SIG-M5 (cell line): ENCODE measurements around the gene HSPA4.
"Not testable (repeated sequence)": the region's sequence is repeated elsewhere in the genome, so short reads cannot be mapped to it uniquely, and the experiment has no call there.

Experiments
- DNase-seq: peaks from one replicate; lab custom pipeline; 2025; lab: John Stamatoyannopoulos, UW

HSPA4 gene

GRCh38 chr5:133123297-133123696, 71.5 kb downstream of the HSPA4 start:
- no peak for DNase-seq

GRCh38 chr5:133124891-133125290, 73.1 kb downstream of the HSPA4 start:
- no peak for DNase-seq

- no peak for DNase-seq
These were observed 76.3 kb downstream of the HSPA4 start for GRCh38 chr5:133128066-133128465.

GRCh38 chr5:133129289-133129688, 77.5 kb downstream of the HSPA4 start:
- no peak for DNase-seq

GRCh38 chr5:133129950-133130349, 78.1 kb downstream of the HSPA4 start:
- no peak for DNase-seq

GRCh38 chr5:133130387-133131118, 78.7 kb downstream of the HSPA4 start:
- DNase-seq, result no peak

- DNase-seq, result no peak
These were observed 80.9 kb downstream of the HSPA4 start for GRCh38 chr5:133132717-133133116.

GRCh38 chr5:133133241-133133640, 81.4 kb downstream of the HSPA4 start:
- not testable (repeated sequence) for DNase-seq

- not testable (repeated sequence) for DNase-seq
These were observed 85.1 kb downstream of the HSPA4 start for GRCh38 chr5:133136890-133137289.

GRCh38 chr5:133140311-133140710, 88.5 kb downstream of the HSPA4 start:
- DNase-seq, result no peak

GRCh38 chr5:133141746-133142145, 89.9 kb downstream of the HSPA4 start:
- DNase-seq, result no peak

- DNase-seq, result no peak
These were observed 91.0 kb downstream of the HSPA4 start for GRCh38 chr5:133142782-133143181.

- DNase-seq, result no peak
These were observed 92.6 kb downstream of the HSPA4 start for GRCh38 chr5:133144245-133144981.

- DNase-seq, result no peak
These were observed 93.8 kb downstream of the HSPA4 start for GRCh38 chr5:133145436-133146170.

GRCh38 chr5:133147411-133147810, 95.6 kb downstream of the HSPA4 start:
- DNase-seq, result no peak

GRCh38 chr5:133147815-133148567, 96.2 kb downstream of the HSPA4 start:
- no peak for DNase-seq

- DNase-seq, result no peak
These were observed 97.5 kb downstream of the HSPA4 start for GRCh38 chr5:133149345-133149744.

GRCh38 chr5:133150909-133151544, 99.2 kb downstream of the HSPA4 start:
- DNase-seq, result no peak

- no peak for DNase-seq
These were observed 102.7 kb downstream of the HSPA4 start for GRCh38 chr5:133154274-133155075.

GRCh38 chr5:133155326-133155969, 103.6 kb downstream of the HSPA4 start:
- DNase-seq, result no peak
